ENCODE data around the gene GCFC2.

- TF ChIP-seq CTCF (IDR thresholded peaks at IDR 0.05) (no peak), POLR2A (IDR thresholded peaks at IDR 0.05) (no peak)
These were observed 34.8 kb downstream of the GCFC2 start for GRCh38 chr2:75675908-75676307.

Data from uterus (tissue), 2 donors.